Measurements from ENCODE around the gene SYNGAP1. TPM values are rescaled to one million over a fixed set of nuclear protein-coding genes. Genes with fewer than 3 reads are reported as not detected.
A peak's percentile ranks its signal among the peaks of the same experiment; 100 is the strongest.
"Not testable (repeated sequence)": the region's sequence is repeated elsewhere in the genome, so short reads cannot be mapped to it uniquely, and the experiment has no call there.

Gene SYNGAP1
- total and polyA plus RNA-seq, 3 experiments from 2014 or later = 1.0 to 24.9 (median 22.6) TPM

- CTCF ChIA-PET = interaction anchor here (1.3 kb wide), 1 partner anchor 17 kb away, joined by 3 read pairs; no protein-coding TSS in a partner anchor
- Histone ChIP-seq H3K4me1 (ENCODE audit: insufficient read depth, low read length) (peaks cover 22% of the 10 kb centered on the region), H3K36me3 (ENCODE audit: insufficient read depth, low read length) (no peaks in the 10 kb centered on the region), H3K27ac (ENCODE audit: low read depth, low read length) (peak overlapping the region; percentile 79), H3K27me3 (ENCODE audit: insufficient read depth, low read length, poor library complexity, severe bottlenecking) (no peaks in the 10 kb centered on the region), H3K9me3 (ENCODE audit: low read length) (no peaks in the 10 kb centered on the region), H3K4me3 (ENCODE audit: low read length) (peak overlapping the region; percentile 78)
- Mint-ChIP-seq H3K36me3 (no peaks in the 10 kb centered on the region), H3K4me3 (peak overlapping the region; percentile 72 to 88 (median 86)), H3K27ac (peak overlapping the region; percentile 75 to 98 (median 98)), H3K27me3 (no peaks in the 10 kb centered on the region), H3K9me3 (no peaks in the 10 kb centered on the region), H3K4me1 (peaks cover 22 to 37% (median 36%) of the 10 kb centered on the region in 3 donors)
- DNase-seq = peak in 2 of 5 donors; percentile 35 to 36
- POLR2A ChIA-PET = interaction anchor here (1.2 kb wide), 1 partner anchor 26 kb away, joined by 3 read pairs; the partner anchor contains the start of gene CUTA
These were observed 27.8 kb upstream of the SYNGAP1 start for GRCh38 chr6:33391922-33392594.

- ChIA-PET CTCF (interaction anchor here (1.3 kb wide), 1 partner anchor 17 kb away, joined by 3 read pairs; no protein-coding TSS in a partner anchor), POLR2A (no interaction called here)
- no peaks in the 10 kb centered on the region for H3K27me3 ChIP-seq (ENCODE audit: insufficient read depth, low read length, poor library complexity, severe bottlenecking)
- Mint-ChIP-seq H3K36me3 (no peaks in the 10 kb centered on the region), H3K9me3 (no peaks in the 10 kb centered on the region), H3K4me1 (peaks cover 22 to 39% (median 36%) of the 10 kb centered on the region in 3 donors), H3K27ac (peak overlapping the region; percentile 75 to 98 (median 98)), H3K4me3 (peak overlapping the region; percentile 72 to 88 (median 86)), H3K27me3 (no peaks in the 10 kb centered on the region)
- peak overlapping the region; percentile 78 for H3K4me3 ChIP-seq (ENCODE audit: low read length)
- no peaks in the 10 kb centered on the region for H3K36me3 ChIP-seq (ENCODE audit: insufficient read depth, low read length)
- DNase-seq = no peak
- H3K27ac ChIP-seq (ENCODE audit: low read depth, low read length) = peak overlapping the region; percentile 79
- no peaks in the 10 kb centered on the region for H3K9me3 ChIP-seq (ENCODE audit: low read length)
- peaks cover 22% of the 10 kb centered on the region for H3K4me1 ChIP-seq (ENCODE audit: insufficient read depth, low read length)
These were observed 27.3 kb upstream of the SYNGAP1 start for GRCh38 chr6:33392595-33392948.

- CTCF ChIA-PET = interaction anchor here (1.3 kb wide), 1 partner anchor 16 kb away, joined by 3 read pairs; no protein-coding TSS in a partner anchor
These were observed 26.9 kb upstream of the SYNGAP1 start for GRCh38 chr6:33392979-33393378.

GRCh38 chr6:33397541-33397940 lies 22.3 kb upstream of the SYNGAP1 start:
- Histone ChIP-seq H3K27me3 (ENCODE audit: insufficient read depth, low read length, poor library complexity, severe bottlenecking) (no peaks in the 10 kb centered on the region), H3K4me3 (ENCODE audit: low read length) (no peak overlapping the region), H3K27ac (ENCODE audit: low read depth, low read length) (no peak overlapping the region), H3K36me3 (ENCODE audit: insufficient read depth, low read length) (no peaks in the 10 kb centered on the region), H3K4me1 (ENCODE audit: insufficient read depth, low read length) (peaks cover 5% of the 10 kb centered on the region), H3K9me3 (ENCODE audit: low read length) (no peaks in the 10 kb centered on the region)
- peak overlapping the region in 1 of 8 donors; percentile 77 for H3K27ac Mint-ChIP-seq
- H3K4me1 Mint-ChIP-seq = peaks cover 3 to 27% (median 15%) of the 10 kb centered on the region in 3 donors
- ChIA-PET POLR2A (no interaction called here), CTCF (no interaction called here)
- H3K9me3 Mint-ChIP-seq = no peaks in the 10 kb centered on the region
- no peaks in the 10 kb centered on the region for H3K27me3 Mint-ChIP-seq
- DNase-seq = no peak
- peaks cover 0 to 2% (median 0%) of the 10 kb centered on the region in 3 donors for H3K36me3 Mint-ChIP-seq
- no peak overlapping the region for H3K4me3 Mint-ChIP-seq

More at GRCh38 chr6:33392979-33393378, 26.9 kb upstream of the SYNGAP1 start:
- H3K36me3 ChIP-seq (ENCODE audit: insufficient read depth, low read length) = no peaks in the 10 kb centered on the region
- Mint-ChIP-seq H3K4me3 (peak overlapping the region in 4 of 7 donors; percentile 10 to 72 (median 34)), H3K9me3 (no peaks in the 10 kb centered on the region), H3K36me3 (peaks cover 0 to 1% (median 0%) of the 10 kb centered on the region in 3 donors), H3K27me3 (no peaks in the 10 kb centered on the region), H3K4me1 (peaks cover 22 to 42% (median 36%) of the 10 kb centered on the region in 3 donors), H3K27ac (peak overlapping the region in 6 of 8 donors; percentile 75 to 98 (median 96))
- POLR2A ChIA-PET = no interaction called here
- no peaks in the 10 kb centered on the region for H3K9me3 ChIP-seq (ENCODE audit: low read length)
- H3K27ac ChIP-seq (ENCODE audit: low read depth, low read length) = peak overlapping the region; percentile 79
- no peaks in the 10 kb centered on the region for H3K27me3 ChIP-seq (ENCODE audit: insufficient read depth, low read length, poor library complexity, severe bottlenecking)
- H3K4me3 ChIP-seq (ENCODE audit: low read length) = peak overlapping the region; percentile 78
- peaks cover 22% of the 10 kb centered on the region for H3K4me1 ChIP-seq (ENCODE audit: insufficient read depth, low read length)
- no peak for DNase-seq

- H3K9me3 Mint-ChIP-seq; H3K36me3 ChIP-seq (ENCODE audit: insufficient read depth, low read length); H3K4me1 ChIP-seq (ENCODE audit: insufficient read depth, low read length); CTCF ChIA-PET; H3K4me3 ChIP-seq (ENCODE audit: low read length); DNase-seq; H3K27me3 ChIP-seq (ENCODE audit: insufficient read depth, low read length, poor library complexity, severe bottlenecking); H3K36me3 Mint-ChIP-seq; H3K27ac ChIP-seq (ENCODE audit: low read depth, low read length); POLR2A ChIA-PET; H3K9me3 ChIP-seq (ENCODE audit: low read length); H3K27me3 Mint-ChIP-seq; H3K4me3 Mint-ChIP-seq: not testable (repeated sequence)
- Mint-ChIP-seq H3K4me1 (peaks cover 2 to 19% (median 11%) of the 10 kb centered on the region in 3 donors), H3K27ac (peak overlapping the region in 1 of 8 donors; percentile 78)
These were observed 21.3 kb upstream of the SYNGAP1 start for GRCh38 chr6:33398601-33399000.

GRCh38 chr6:33399881-33400280 lies 20.0 kb upstream of the SYNGAP1 start:
- H3K27me3 ChIP-seq (ENCODE audit: insufficient read depth, low read length, poor library complexity, severe bottlenecking); CTCF ChIA-PET; H3K36me3 ChIP-seq (ENCODE audit: insufficient read depth, low read length); H3K4me1 ChIP-seq (ENCODE audit: insufficient read depth, low read length); DNase-seq; H3K4me3 Mint-ChIP-seq; H3K9me3 Mint-ChIP-seq; H3K27ac Mint-ChIP-seq; H3K9me3 ChIP-seq (ENCODE audit: low read length); H3K27me3 Mint-ChIP-seq; H3K27ac ChIP-seq (ENCODE audit: low read depth, low read length); POLR2A ChIA-PET; H3K36me3 Mint-ChIP-seq; H3K4me3 ChIP-seq (ENCODE audit: low read length): not testable (repeated sequence)
- H3K4me1 Mint-ChIP-seq = peaks cover 4 to 18% (median 10%) of the 10 kb centered on the region in 3 donors

GRCh38 chr6:33404884-33405283 lies 15.0 kb upstream of the SYNGAP1 start:
- no peaks in the 10 kb centered on the region for H3K36me3 ChIP-seq (ENCODE audit: insufficient read depth, low read length)
- no peaks in the 10 kb centered on the region for H3K27me3 ChIP-seq (ENCODE audit: insufficient read depth, low read length, poor library complexity, severe bottlenecking)
- no peak overlapping the region for H3K4me3 ChIP-seq (ENCODE audit: low read length)
- H3K9me3 Mint-ChIP-seq = no peaks in the 10 kb centered on the region
- H3K9me3 ChIP-seq (ENCODE audit: low read length) = no peaks in the 10 kb centered on the region
- no peaks in the 10 kb centered on the region for H3K27me3 Mint-ChIP-seq
- no peak overlapping the region for H3K27ac ChIP-seq (ENCODE audit: low read depth, low read length)
- peaks cover 0 to under 1% (median 0%) of the 10 kb centered on the region in 3 donors for H3K36me3 Mint-ChIP-seq
- peak overlapping the region in 3 of 8 donors; percentile 61 to 100 (median 93) for H3K27ac Mint-ChIP-seq
- CTCF ChIA-PET = no interaction called here
- H3K4me1 Mint-ChIP-seq = peaks cover 17 to 23% (median 20%) of the 10 kb centered on the region in 3 donors
- POLR2A ChIA-PET = no interaction called here
- peaks cover 12% of the 10 kb centered on the region for H3K4me1 ChIP-seq (ENCODE audit: insufficient read depth, low read length)
- H3K4me3 Mint-ChIP-seq = peak overlapping the region in 2 of 7 donors; percentile 6 to 49
- DNase-seq = peak in 1 of 5 donors; percentile 35

GRCh38 chr6:33405386-33405940 lies 14.4 kb upstream of the SYNGAP1 start:
- Histone ChIP-seq H3K36me3 (ENCODE audit: insufficient read depth, low read length) (no peaks in the 10 kb centered on the region), H3K27ac (ENCODE audit: low read depth, low read length) (no peak overlapping the region), H3K27me3 (ENCODE audit: insufficient read depth, low read length, poor library complexity, severe bottlenecking) (no peaks in the 10 kb centered on the region), H3K9me3 (ENCODE audit: low read length) (no peaks in the 10 kb centered on the region), H3K4me3 (ENCODE audit: low read length) (no peak overlapping the region), H3K4me1 (ENCODE audit: insufficient read depth, low read length) (peaks cover 13% of the 10 kb centered on the region)
- Mint-ChIP-seq H3K27me3 (no peaks in the 10 kb centered on the region), H3K4me1 (peaks cover 20 to 26% (median 24%) of the 10 kb centered on the region in 3 donors), H3K9me3 (no peaks in the 10 kb centered on the region), H3K27ac (peak overlapping the region in 6 of 8 donors; percentile 68 to 100 (median 76)), H3K36me3 (peaks cover 0 to 1% (median 0%) of the 10 kb centered on the region in 3 donors), H3K4me3 (peak overlapping the region in 5 of 7 donors; percentile 4 to 61 (median 29))
- peak in 1 of 5 donors; percentile 48 for DNase-seq
- ChIA-PET POLR2A (no interaction called here), CTCF (no interaction called here)

Data from CD8-positive, alpha-beta memory T cell (primary cell).